OCI-LY7 (cell line): ENCODE measurements around the gene TBCCD1. TPM values are rescaled to one million over a fixed set of nuclear protein-coding genes. Genes with fewer than 3 reads are reported as not detected.
"Not testable (repeated sequence)": the region's sequence is repeated elsewhere in the genome, so short reads cannot be mapped to it uniquely, and the experiment has no call there.

Experiments
- BruUV-seq: library from RNA; stranded (reverse); fragments of 400-500 nt; replicated peaks from 2 replicates; lab custom pipeline; 2021; lab: Mats Ljungman, UMichigan
- CTCF ChIA-PET: fragments of 300-600 bp; sonication (Branson Sonifier 250); formaldehyde crosslinking; loops from one replicate; lab custom pipeline; 2022; ENCODE audit warnings: antibody characterized with exemption; ENCODE audit not compliant: unreplicated experiment; lab: Charles Lee
- POLR2A ChIA-PET: fragments of 300-600 bp; sonication (Branson Sonifier 250); formaldehyde crosslinking; loops from one replicate; lab custom pipeline; 2022; ENCODE audit warnings: antibody characterized with exemption; lab: Charles Lee
- DNase-seq: peaks from one replicate; pipeline ENCODE4 v3.0.0-alpha.2; 2015; ENCODE audit warnings: low spot score
- H2AFZ ChIP-seq: fragments of 200-600 bp; sonication (generic), shearing (Covaris generic); 2 replicates; pipeline ENCODE4 v1.6.1; 2014; ENCODE audit warnings: mild to moderate bottlenecking, antibody characterized with exemption, low read length, moderate library complexity
- H3K27ac ChIP-seq: fragments of 200-600 bp; sonication (generic); 2 replicates; pipeline ENCODE4 v1.5.1; 2014; ENCODE audit warnings: mixed run types, low read depth, mild to moderate bottlenecking, moderate library complexity, low read length, inconsistent platforms; ENCODE audit not compliant: poor library complexity, severe bottlenecking
- H3K36me3 ChIP-seq: fragments of 200-600 bp; sonication (generic); 2 replicates; pipeline ENCODE4 v1.6.1; 2014; ENCODE audit warnings: mild to moderate bottlenecking, antibody characterized with exemption, low read length, moderate library complexity, mixed read lengths; ENCODE audit not compliant: insufficient read depth
- H3K4me1 ChIP-seq: fragments of 200-600 bp; sonication (generic); 2 replicates; pipeline ENCODE4 v1.5.1; 2014; ENCODE audit warnings: mild to moderate bottlenecking, low read length; ENCODE audit not compliant: insufficient read depth, poor library complexity, severe bottlenecking
- H3K4me2 ChIP-seq: fragments of 200-600 bp; sonication (generic); 2 replicates; pipeline ENCODE4 v1.6.1; 2014; ENCODE audit warnings: mild to moderate bottlenecking, low read length
- H3K4me3 ChIP-seq: fragments of 200-600 bp; sonication (generic); 2 replicates; pipeline ENCODE4 v1.5.1; 2014; ENCODE audit warnings: mild to moderate bottlenecking, low read depth, low read length; ENCODE audit not compliant: poor library complexity, severe bottlenecking
- H3K79me2 ChIP-seq: fragments of 200-600 bp; sonication (generic); 2 replicates; pipeline ENCODE4 v1.6.1; 2016; ENCODE audit warnings: low read depth, mild to moderate bottlenecking, low read length, moderate library complexity, mixed read lengths; ENCODE audit not compliant: insufficient read depth
- H3K9me2 ChIP-seq: fragments of 200-600 bp; sonication (generic); 2 replicates; pipeline ENCODE4 v1.6.1; 2016; ENCODE audit warnings: mild to moderate bottlenecking, low read length, mixed read lengths; ENCODE audit not compliant: insufficient read depth
- H3K9me3 ChIP-seq: fragments of 200-600 bp; sonication (generic); 2 replicates; pipeline ENCODE4 v1.6.1; 2014; ENCODE audit warnings: mild to moderate bottlenecking, mixed run types, low read length, mixed read lengths
- H4K20me1 ChIP-seq: fragments of 200-600 bp; sonication (generic); 2 replicates; pipeline ENCODE4 v1.6.1; 2014; ENCODE audit warnings: mild to moderate bottlenecking, antibody characterized with exemption, low read length, moderate library complexity, mixed read lengths; ENCODE audit not compliant: insufficient read depth
- EZH2phosphoT487 ChIP-seq: fragments of 200-600 bp; sonication (generic); IDR thresholded peaks from 2 replicates; pipeline ENCODE4 v1.6.1; 2018; ENCODE audit warnings: low read depth, borderline replicate concordance, mild to moderate bottlenecking, mixed run types, antibody characterized with exemption, low read length, moderate library complexity, mixed read lengths
- intact Hi-C: fragments of 100-400 bp; cut with micrococcal nuclease; formaldehyde crosslinking; loops from one replicate; pipeline ENCODE4 v1.10.0; 2022; ENCODE audit not compliant: unreplicated experiment
- total RNA-seq, 2 experiments: library from RNA; depleted of rRNA in 1 of 2; stranded (reverse); fragments of >200 nt in 1 of 2; shearing (Covaris generic) in 1 of 2; gene quantifications; 2 replicates each; pipeline ENCODE4 v1.2.3, GENCODE V29; 2014 to 2022
- TF ChIP-seq, protein P1 (sequence below): fragments of 200-600 bp; sonication (generic); conservative IDR thresholded peaks from 2 replicates; pipeline ENCODE4 v1.5.1; 2014; ENCODE audit warnings: mild to moderate bottlenecking, antibody characterized with exemption, low read length, moderate library complexity, mixed read lengths

TBCCD1 gene
- total RNA-seq, 2 experiments from 2014 or later, result 21.9 to 27.0 TPM

DNA sequence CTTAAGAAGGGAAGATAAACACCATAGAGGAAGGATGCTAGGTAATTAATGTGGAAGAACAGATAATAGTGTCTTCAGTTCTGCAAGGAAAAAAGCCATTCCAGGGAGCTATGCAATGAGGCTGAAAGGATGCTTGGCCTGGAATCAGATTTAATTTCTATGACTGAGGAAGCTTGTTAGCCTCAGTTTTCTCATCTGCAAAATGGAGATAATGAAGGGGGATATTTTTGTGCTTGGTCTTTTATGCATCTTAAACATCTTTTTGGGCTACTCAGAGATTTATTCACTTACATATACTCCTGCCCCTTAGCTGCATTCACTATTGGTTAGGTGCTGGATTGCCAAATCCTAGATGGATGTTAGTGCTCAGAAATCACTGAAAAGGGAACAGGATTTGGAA, 20.0 kb upstream of the TBCCD1 start:
- H3K9me3 ChIP-seq, result no peaks in the 10 kb centered on the region
- no peak overlapping the region for H3K27ac ChIP-seq
- DNase-seq, result no peak
- BruUV-seq, result no TSS peak
- TF ChIP-seq, protein P1, sequence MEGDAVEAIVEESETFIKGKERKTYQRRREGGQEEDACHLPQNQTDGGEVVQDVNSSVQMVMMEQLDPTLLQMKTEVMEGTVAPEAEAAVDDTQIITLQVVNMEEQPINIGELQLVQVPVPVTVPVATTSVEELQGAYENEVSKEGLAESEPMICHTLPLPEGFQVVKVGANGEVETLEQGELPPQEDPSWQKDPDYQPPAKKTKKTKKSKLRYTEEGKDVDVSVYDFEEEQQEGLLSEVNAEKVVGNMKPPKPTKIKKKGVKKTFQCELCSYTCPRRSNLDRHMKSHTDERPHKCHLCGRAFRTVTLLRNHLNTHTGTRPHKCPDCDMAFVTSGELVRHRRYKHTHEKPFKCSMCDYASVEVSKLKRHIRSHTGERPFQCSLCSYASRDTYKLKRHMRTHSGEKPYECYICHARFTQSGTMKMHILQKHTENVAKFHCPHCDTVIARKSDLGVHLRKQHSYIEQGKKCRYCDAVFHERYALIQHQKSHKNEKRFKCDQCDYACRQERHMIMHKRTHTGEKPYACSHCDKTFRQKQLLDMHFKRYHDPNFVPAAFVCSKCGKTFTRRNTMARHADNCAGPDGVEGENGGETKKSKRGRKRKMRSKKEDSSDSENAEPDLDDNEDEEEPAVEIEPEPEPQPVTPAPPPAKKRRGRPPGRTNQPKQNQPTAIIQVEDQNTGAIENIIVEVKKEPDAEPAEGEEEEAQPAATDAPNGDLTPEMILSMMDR, result no peak
- no peak for TF ChIP-seq EZH2phosphoT487
- no peak overlapping the region for H3K4me2 ChIP-seq
- H3K4me1 ChIP-seq, result no peaks in the 10 kb centered on the region
- H2AFZ ChIP-seq, result no peak overlapping the region
- ChIA-PET POLR2A (interaction anchor here (0.6 to 1.7 kb wide), 4 partner anchors 17 to 372 kb away, joined by 3 to 11 read pairs (median 4); partner anchors contain the start of gene DNAJB11), CTCF (no interaction called here)
- no peaks in the 10 kb centered on the region for H4K20me1 ChIP-seq
- H3K36me3 ChIP-seq, result peaks cover 48% of the 10 kb centered on the region
- H3K79me2 ChIP-seq, result no peaks in the 10 kb centered on the region
- no peaks in the 10 kb centered on the region for H3K9me2 ChIP-seq
- no peak overlapping the region for H3K4me3 ChIP-seq
- intact Hi-C loops, result no loop called here

- H3K9me2 ChIP-seq, BruUV-seq, intact Hi-C loops, H3K27ac ChIP-seq, DNase-seq, H3K4me2 ChIP-seq, H4K20me1 ChIP-seq, H3K4me3 ChIP-seq, CTCF ChIA-PET, H2AFZ ChIP-seq, H3K9me3 ChIP-seq, H3K79me2 ChIP-seq, H3K4me1 ChIP-seq: not testable (repeated sequence)
- POLR2A ChIA-PET, result interaction anchor here (1.7 kb wide), 1 partner anchor 16 kb away, joined by 11 read pairs; the partner anchor contains the start of gene DNAJB11
- H3K36me3 ChIP-seq, result peaks cover 57% of the 10 kb centered on the region
These were observed 19.1 kb upstream of the TBCCD1 start for GRCh38 chr3:186586245-186586644.

- H3K79me2 ChIP-seq, result no peaks in the 10 kb centered on the region
- no peaks in the 10 kb centered on the region for H4K20me1 ChIP-seq
- H3K4me2 ChIP-seq, result no peak overlapping the region
- H2AFZ ChIP-seq, result no peak overlapping the region
- H3K4me1 ChIP-seq, result no peaks in the 10 kb centered on the region
- H3K9me3 ChIP-seq, result no peaks in the 10 kb centered on the region
- intact Hi-C loops, result no loop called here
- no peak overlapping the region for H3K4me3 ChIP-seq
- POLR2A ChIA-PET, result interaction anchor here (1.6 kb wide), 1 partner anchor 12 kb away, joined by 5 read pairs; no protein-coding TSS in a partner anchor
- no peaks in the 10 kb centered on the region for H3K9me2 ChIP-seq
- DNase-seq, result no peak
- TF ChIP-seq, protein P1, result no peak
- TF ChIP-seq EZH2phosphoT487, result no peak
- no peak overlapping the region for H3K27ac ChIP-seq
- H3K36me3 ChIP-seq, result peaks cover 81% of the 10 kb centered on the region
- no TSS peak for BruUV-seq
- CTCF ChIA-PET, result no interaction called here
These were observed 16.7 kb upstream of the TBCCD1 start for GRCh38 chr3:186583831-186584230.
